GM21717 (cell line): ENCODE results near the gene ARSJ.

Source experiments
- ATAC-seq: cut with Tn5 transposase; IDR thresholded peaks from one replicate; pipeline ENCODE4 v1.9.1; 2021; ENCODE audit warnings: mild to moderate bottlenecking, moderate library complexity; ENCODE audit not compliant: unreplicated experiment

Gene ARSJ

DNA sequence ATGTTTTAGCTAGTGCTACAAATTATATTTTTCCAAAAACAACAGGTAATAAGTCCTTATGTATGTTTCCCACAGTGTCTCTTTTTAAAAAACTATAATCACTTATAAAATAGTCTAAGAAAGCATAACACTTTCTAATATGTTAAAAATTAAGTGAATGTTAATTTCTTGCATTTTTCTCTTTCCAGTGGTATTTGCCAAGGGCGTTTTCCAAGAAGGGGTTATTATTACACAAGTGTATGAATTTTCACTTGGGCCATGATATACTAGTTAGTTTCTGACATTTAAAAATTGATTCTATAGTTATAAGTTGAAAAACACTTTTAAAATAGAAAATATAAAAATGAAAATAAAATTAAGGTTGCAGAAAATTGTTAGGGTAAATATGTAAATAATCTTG lies 74.6 kb downstream of the ARSJ start:
- no peak for ATAC-seq

GRCh38 chr4:113901994-113902787 lies 77.3 kb downstream of the ARSJ start:
- ATAC-seq: no peak

GRCh38 chr4:113899271-113900070 lies 80.0 kb downstream of the ARSJ start:
- ATAC-seq: peak; percentile 91

GRCh38 chr4:113893546-113893945 lies 85.9 kb downstream of the ARSJ start:
- no peak for ATAC-seq

- no peak for ATAC-seq
Observed at GRCh38 chr4:113888006-113888405, 91.4 kb downstream of the ARSJ start.

DNA sequence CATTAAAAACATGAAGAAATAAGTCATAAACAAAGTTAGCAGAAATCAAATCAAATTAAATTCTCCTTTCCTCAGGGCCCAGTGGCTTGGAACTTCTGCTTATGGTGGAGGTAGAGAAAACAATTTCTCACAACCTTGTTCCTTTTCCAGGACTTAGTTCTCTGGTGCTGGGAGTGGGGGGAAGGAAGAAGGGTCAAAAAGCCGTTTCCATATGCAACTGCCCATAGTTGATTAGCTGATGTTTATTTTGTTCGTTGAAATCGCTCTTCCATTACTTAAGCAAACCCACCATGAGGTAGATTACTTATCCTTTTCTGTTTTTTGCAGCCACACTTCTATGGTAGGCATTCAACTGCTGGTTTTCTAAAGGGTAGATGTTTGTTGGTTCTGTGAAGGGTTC lies 94.2 kb downstream of the ARSJ start:
- ATAC-seq: no peak

DNA sequence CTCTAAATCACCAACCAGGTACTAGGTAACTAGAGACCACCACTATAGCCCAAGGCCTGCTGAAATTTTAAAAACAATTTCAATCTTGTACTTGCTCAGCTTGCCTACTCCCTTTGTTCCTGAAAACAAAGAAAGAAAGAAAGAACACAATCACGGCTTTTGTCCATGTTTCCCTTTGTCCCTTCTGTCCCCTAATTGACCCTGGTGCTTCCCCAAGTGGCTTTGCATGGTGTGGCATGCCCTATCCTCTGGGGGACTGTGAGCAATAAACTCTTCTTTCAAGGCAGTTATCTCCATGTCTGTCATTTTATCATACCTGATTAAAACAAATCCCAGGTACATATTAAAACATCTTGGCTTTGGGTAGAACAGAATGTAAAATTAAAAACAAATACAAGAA lies 94.8 kb downstream of the ARSJ start:
- no peak for ATAC-seq

GRCh38 chr4:113882668-113883067 lies 96.8 kb downstream of the ARSJ start:
- no peak for ATAC-seq

DNA sequence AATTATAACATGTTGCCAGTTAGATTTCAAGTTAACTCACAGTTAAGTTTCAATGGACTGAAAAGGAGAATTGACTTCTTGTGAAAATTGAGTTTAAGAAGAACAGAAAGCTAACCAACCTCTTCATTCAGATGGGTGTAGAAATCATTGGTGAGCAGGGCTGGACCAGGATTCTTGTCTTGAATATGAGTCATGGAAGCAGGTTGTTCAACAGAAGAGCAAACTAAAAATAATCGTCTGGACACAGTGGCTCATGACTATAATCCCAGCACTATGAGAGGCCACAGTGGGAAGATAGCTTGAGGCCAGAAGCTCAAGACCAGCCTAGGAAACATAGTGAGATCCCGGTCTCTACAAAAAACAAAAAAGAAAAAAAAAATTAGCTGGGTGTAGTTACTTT lies 98.2 kb downstream of the ARSJ start:
- ATAC-seq: no peak

GRCh38 chr4:113880240-113881028 lies 99.0 kb downstream of the ARSJ start:
- no peak for ATAC-seq

GRCh38 chr4:113878668-113879067 lies 100.8 kb downstream of the ARSJ start:
- no peak for ATAC-seq

DNA sequence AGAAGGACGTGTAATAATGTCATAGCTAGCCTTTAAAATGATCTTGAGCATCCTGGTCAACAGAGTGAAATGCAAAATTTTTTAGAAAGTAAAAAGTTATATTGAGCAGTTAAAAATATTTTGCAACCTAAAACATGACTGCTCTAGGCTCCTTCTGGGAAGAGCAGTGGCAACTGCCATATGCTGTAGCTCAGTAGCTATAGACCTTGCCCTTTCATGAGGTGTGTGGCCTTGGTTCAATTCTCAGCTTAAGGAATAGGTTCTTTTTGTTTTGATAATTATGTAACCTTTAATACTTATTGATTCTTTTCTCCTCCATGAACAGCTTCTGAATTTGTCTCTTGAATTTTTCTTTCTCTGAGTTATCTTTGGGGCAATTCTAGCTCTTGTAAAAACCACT lies 105.0 kb downstream of the ARSJ start:
- ATAC-seq: no peak

GRCh38 chr4:113873508-113873907 lies 105.9 kb downstream of the ARSJ start:
- ATAC-seq: no peak

- no peak for ATAC-seq
Observed at GRCh38 chr4:113872426-113873260, 106.8 kb downstream of the ARSJ start.

GRCh38 chr4:113871080-113871479 lies 108.4 kb downstream of the ARSJ start:
- ATAC-seq: no peak

DNA sequence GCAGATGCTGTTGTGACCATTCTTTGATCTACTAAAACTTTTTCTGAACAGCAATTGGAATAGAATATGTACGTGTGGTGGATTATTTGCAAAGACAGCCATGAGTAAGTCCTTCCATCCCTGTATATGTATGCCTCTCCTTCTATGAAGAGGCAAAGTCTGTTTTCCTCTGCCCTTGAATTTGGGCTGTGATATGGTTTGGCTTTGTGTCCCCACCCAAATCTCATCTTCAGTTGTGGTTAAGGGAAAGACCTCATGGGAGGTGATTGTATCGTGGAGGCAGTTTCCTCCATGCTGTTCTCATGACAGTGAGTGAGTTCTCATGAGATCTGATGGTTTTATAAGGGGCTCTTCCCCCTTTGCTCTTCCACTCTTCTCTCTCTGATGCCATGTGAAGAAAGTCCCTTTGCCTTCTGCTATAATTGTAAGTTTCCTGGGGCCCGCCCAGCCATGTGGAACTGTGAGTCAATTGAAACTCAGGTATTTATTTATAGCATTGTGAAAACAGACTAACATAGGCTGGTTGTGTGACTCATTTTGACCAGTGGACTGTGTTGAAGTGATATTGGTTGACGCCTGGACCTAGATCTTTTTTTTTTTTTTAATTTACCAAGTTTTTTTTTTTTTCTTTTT lies 109.6 kb downstream of the ARSJ start:
- ATAC-seq: peak; percentile 96

- no peak for ATAC-seq
Observed at GRCh38 chr4:113866611-113867010, 112.8 kb downstream of the ARSJ start.

DNA sequence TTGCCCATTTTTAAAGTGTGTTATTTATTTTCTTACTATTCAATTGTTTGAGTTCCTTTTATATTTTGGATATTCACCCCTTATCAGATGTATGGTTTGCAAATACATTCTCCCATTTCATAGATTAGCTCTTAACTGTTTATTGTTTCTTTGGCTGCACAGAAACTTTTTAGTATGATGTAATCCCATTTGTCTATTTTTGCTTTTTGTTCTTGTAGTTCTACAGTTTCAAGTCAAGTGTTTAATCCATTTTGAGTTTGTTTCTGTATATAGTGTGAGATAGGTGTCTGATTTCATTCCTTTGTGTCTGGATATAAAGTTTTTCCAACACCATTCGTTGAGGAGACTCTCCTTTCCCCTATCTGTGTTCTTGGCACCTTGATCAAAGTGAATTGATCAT lies 120.5 kb downstream of the ARSJ start:
- ATAC-seq: no peak

- ATAC-seq: no peak
Observed at GRCh38 chr4:113851816-113852215, 127.6 kb downstream of the ARSJ start.
